Daoy (cell line): Measurements from ENCODE around the gene FSTL1. TPM values are rescaled to one million over a fixed set of nuclear protein-coding genes. Genes with fewer than 3 reads are reported as not detected.

Source experiments
- DNase-seq: peaks from one replicate; pipeline ENCODE4 v3.0.0-alpha.2; 2015; ENCODE audit warnings: low read depth
- total RNA-seq: library from RNA; depleted of rRNA; stranded (reverse); fragments of >200 nt; shearing (Covaris generic); gene quantifications from 2 replicates; pipeline ENCODE4 v1.2.3, GENCODE V29; 2014; rRNA removed

FSTL1 gene
- total RNA-seq, 1 experiment from 2014 or later: 490 TPM

GRCh38 chr3:120355486-120355885 lies 95.3 kb downstream of the FSTL1 start:
- DNase-seq: no peak

GRCh38 chr3:120353463-120353862 lies 97.3 kb downstream of the FSTL1 start:
- no peak for DNase-seq

GRCh38 chr3:120352017-120352416 lies 98.8 kb downstream of the FSTL1 start:
- no peak for DNase-seq

GRCh38 chr3:120350401-120350941 lies 100.3 kb downstream of the FSTL1 start:
- peak; percentile 30 for DNase-seq

GRCh38 chr3:120349855-120350125 lies 101.0 kb downstream of the FSTL1 start:
- DNase-seq: no peak

GRCh38 chr3:120348991-120349854 lies 101.6 kb downstream of the FSTL1 start, which contains the start of gene LRRC58:
TSS of gene LRRC58 (minus strand) at chr3:120349354. CDS start at chr3:120349243, 111 bp downstream.
- peak; percentile 98 for DNase-seq

- DNase-seq: peak; percentile 16
These were observed 102.5 kb downstream of the FSTL1 start for GRCh38 chr3:120348065-120348990.

- DNase-seq: no peak
These were observed 106.4 kb downstream of the FSTL1 start for GRCh38 chr3:120344349-120344748.

Other genes with a start within 250 kb of the FSTL1 start
- gene GPR156, start 165.8 kb downstream of the FSTL1 start, total RNA-seq: 1.5 and 1.7 TPM in 2 replicates
- gene LRRC58, start 101.6 kb downstream of the FSTL1 start, total RNA-seq: 25.9 and 29.2 TPM in 2 replicates
- 120 and 124 TPM in 2 replicates for gene NDUFB4, start 145.3 kb upstream of the FSTL1 start, total RNA-seq
- gene HGD, start 231.2 kb upstream of the FSTL1 start, total RNA-seq: not detected in 2 replicates